Endothelial cell of umbilical vein (primary cell): ENCODE data around the gene SLIT1. TPM values are rescaled to one million over a fixed set of nuclear protein-coding genes. Genes with fewer than 3 reads are reported as not detected.

ENCODE experiments used
- BruUV-seq: library from RNA; stranded (reverse); fragments of 400-500 nt; replicated peaks from 2 replicates; lab custom pipeline; 2021; lab: Mats Ljungman, UMichigan
- CTCF ChIA-PET: fragments of 300-600, 350-600 bp; sonication (Branson Sonifier 250); formaldehyde crosslinking; loops from one replicate; lab custom pipeline; 2021; ENCODE audit warnings: antibody characterized with exemption, inconsistent platforms; lab: Charles Lee
- POLR2A ChIA-PET: fragments of 300-600, 350-600 bp; sonication (Branson Sonifier 250); formaldehyde crosslinking; loops from one replicate; lab custom pipeline; 2021; ENCODE audit warnings: antibody characterized with exemption, inconsistent platforms; lab: Charles Lee
- DNase-seq: peaks from one replicate; pipeline ENCODE4 v3.0.0-alpha.2; 2011; ENCODE audit warnings: low read depth, low spot score
- FAIRE-seq: peaks from 2 replicates; lab custom pipeline; 2011; peaks lifted over from hg19 to GRCh38; lab: Jason Lieb, UNC
- H2AFZ ChIP-seq: 2 replicates; pipeline ENCODE4 v1.6.0; 2012; ENCODE audit warnings: low read depth, low read length, control low read depth, inconsistent platforms
- H3K27ac ChIP-seq: 2 replicates; pipeline ENCODE4 v1.5.1; 2011; ENCODE audit warnings: low read depth, mild to moderate bottlenecking, control low read depth, low read length, moderate library complexity; ENCODE audit not compliant: insufficient read depth
- H3K27me3 ChIP-seq, 2 experiments: 2 replicates each; pipeline versions ENCODE4 v1.6.0 to v1.6.1; 2011; ENCODE audit warnings: low read length in 2 of 2, mixed read lengths in 1 of 2; ENCODE audit not compliant: control insufficient read depth in 2 of 2, insufficient read depth in 2 of 2
- H3K36me3 ChIP-seq, 2 experiments: 2 replicates in 1 of 2; 3 replicates in 1 of 2; pipeline ENCODE4 v1.5.1; 2011; ENCODE audit warnings: low read length in 2 of 2, mild to moderate bottlenecking in 1 of 2, moderate library complexity in 1 of 2; ENCODE audit not compliant: control insufficient read depth in 2 of 2, insufficient read depth in 2 of 2; ENCODE audit errors: extremely low read depth in 1 of 2
- H3K4me1 ChIP-seq: 3 replicates; pipeline ENCODE4 v1.5.1; 2011; ENCODE audit warnings: mild to moderate bottlenecking, low read length; ENCODE audit not compliant: control insufficient read depth, insufficient read depth; ENCODE audit errors: extremely low read depth
- H3K4me2 ChIP-seq: 2 replicates; pipeline ENCODE4 v1.6.1; 2011; ENCODE audit warnings: low read length, control low read depth, mixed read lengths; ENCODE audit not compliant: insufficient read depth
- H3K4me3 ChIP-seq, 3 experiments: fragments of 200-600 bp in 1 of 3; sonication (generic), shearing (Covaris generic) in 1 of 3; replicated peaks in 1 of 3; 2 replicates each; pipeline ENCODE4 v1.5.1; 2011 to 2016; ENCODE audit warnings: control low read depth in 3 of 3, low read length in 3 of 3, mild to moderate bottlenecking in 2 of 3, inconsistent platforms in 1 of 3, low read depth in 1 of 3, moderate library complexity in 1 of 3; ENCODE audit not compliant: insufficient read depth in 1 of 3
- H3K79me2 ChIP-seq: 2 replicates; pipeline ENCODE4 v1.6.0; 2012; ENCODE audit warnings: low read length, inconsistent platforms; ENCODE audit not compliant: control insufficient read depth, insufficient read depth
- H3K9ac ChIP-seq: replicated peaks from 2 replicates; pipeline ENCODE3; 2011; ENCODE audit warnings: low read length, control low read depth; ENCODE audit not compliant: insufficient read depth; ENCODE audit errors: extremely low read depth
- H3K9me1 ChIP-seq: replicated peaks from 3 replicates; pipeline ENCODE4 v1.6.0; 2011; ENCODE audit warnings: mild to moderate bottlenecking, low read length; ENCODE audit not compliant: control insufficient read depth, insufficient read depth; ENCODE audit errors: extremely low read depth
- H3K9me3 ChIP-seq: replicated peaks from 2 replicates; pipeline ENCODE4 v1.5.1; 2012; ENCODE audit warnings: low read length, inconsistent platforms; ENCODE audit not compliant: control insufficient read depth, insufficient read depth
- H4K20me1 ChIP-seq: replicated peaks from 2 replicates; pipeline ENCODE3; 2011; ENCODE audit warnings: mild to moderate bottlenecking, low read length; ENCODE audit not compliant: control insufficient read depth, insufficient read depth; ENCODE audit errors: extremely low read depth
- CTCF ChIP-seq, 2 donors: IDR thresholded peaks; 1 replicate in 1 of 2; 2 replicates in 1 of 2; pipeline ENCODE4 v1.5.1; 2011; ENCODE audit warnings: low read length in 2 of 2, mild to moderate bottlenecking in 2 of 2, moderate library complexity in 2 of 2, control low read depth in 1 of 2, inconsistent platforms in 1 of 2, low read depth in 1 of 2; ENCODE audit not compliant: insufficient read depth in 1 of 2; ENCODE audit errors: extremely low read depth in 1 of 2
- EZH2 ChIP-seq: IDR thresholded peaks from 2 replicates; pipeline ENCODE4 v1.6.1; 2012; ENCODE audit warnings: borderline replicate concordance, low read depth, mild to moderate bottlenecking, moderate library complexity, low read length, inconsistent platforms; ENCODE audit not compliant: severe bottlenecking
- FOS ChIP-seq: IDR thresholded peaks from 2 replicates; pipeline ENCODE4 v1.6.1; 2011; ENCODE audit warnings: mild to moderate bottlenecking, low read length, moderate library complexity, borderline replicate concordance; ENCODE audit not compliant: insufficient read depth
- GATA2 ChIP-seq: IDR thresholded peaks from 2 replicates; pipeline ENCODE4 v1.7.0; 2011; ENCODE audit warnings: low read depth, mild to moderate bottlenecking, moderate library complexity, mixed read lengths, low read length; ENCODE audit not compliant: insufficient read length, insufficient read depth
- JUN ChIP-seq: IDR thresholded peaks from 2 replicates; pipeline ENCODE4 v1.6.1; 2011; ENCODE audit warnings: borderline replicate concordance, low read depth; ENCODE audit not compliant: insufficient read length, insufficient read depth
- MAX ChIP-seq: IDR thresholded peaks from 2 replicates; pipeline ENCODE4 v1.6.1; 2011; ENCODE audit not compliant: insufficient read depth, insufficient read length
- MYC ChIP-seq: IDR thresholded peaks from one replicate; pipeline ENCODE4 v1.6.1; 2011; ENCODE audit warnings: mild to moderate bottlenecking, low read depth, low read length
- POLR2A ChIP-seq: IDR thresholded peaks from 2 replicates; pipeline ENCODE4 v1.6.1; 2012; ENCODE audit warnings: low read depth, mild to moderate bottlenecking, control low read depth, low read length
- POLR2AphosphoS5 ChIP-seq: IDR thresholded peaks from 2 replicates; pipeline ENCODE4 v1.6.1; 2012; ENCODE audit warnings: low read depth, mild to moderate bottlenecking, control low read depth, low read length, moderate library complexity; ENCODE audit not compliant: insufficient read depth
- dilution Hi-C: fragments of 300-500 bp; cut with MboI; formaldehyde crosslinking; loops from one replicate; pipeline ENCODE4 v1.15.0; 2019; ENCODE audit warnings: low sequenced_read_pairs; ENCODE audit not compliant: extremely low pct_ligation_motif_present
- intact Hi-C: fragments of 100-400 bp; cut with micrococcal nuclease; formaldehyde crosslinking; loops from one replicate; pipeline ENCODE4 v1.10.0; 2022
- polyA plus RNA-seq, 4 experiments: library from polyadenylated mRNA; depleted of rRNA in 3 of 4; stranded (reverse) in 3 of 4; unstranded in 1 of 4; fragments of >200 nt; gene quantifications; 2 replicates each; pipeline versions ENCODE4 v1.2.1 to v1.2.3, GENCODE V29; 2011 to 2012; ENCODE audit warnings: missing spikeins in 1 of 4
- total RNA-seq: library from RNA; stranded (reverse); gene quantifications from 2 replicates; pipeline ENCODE4 v1.2.3, GENCODE V29; 2021

The SLIT1 gene
- total and polyA plus RNA-seq, 2 donors (not counting 3 experiments of a cell fraction or from before 2014, with no cell fraction given), result 0.04 to 0.20 TPM

DNA sequence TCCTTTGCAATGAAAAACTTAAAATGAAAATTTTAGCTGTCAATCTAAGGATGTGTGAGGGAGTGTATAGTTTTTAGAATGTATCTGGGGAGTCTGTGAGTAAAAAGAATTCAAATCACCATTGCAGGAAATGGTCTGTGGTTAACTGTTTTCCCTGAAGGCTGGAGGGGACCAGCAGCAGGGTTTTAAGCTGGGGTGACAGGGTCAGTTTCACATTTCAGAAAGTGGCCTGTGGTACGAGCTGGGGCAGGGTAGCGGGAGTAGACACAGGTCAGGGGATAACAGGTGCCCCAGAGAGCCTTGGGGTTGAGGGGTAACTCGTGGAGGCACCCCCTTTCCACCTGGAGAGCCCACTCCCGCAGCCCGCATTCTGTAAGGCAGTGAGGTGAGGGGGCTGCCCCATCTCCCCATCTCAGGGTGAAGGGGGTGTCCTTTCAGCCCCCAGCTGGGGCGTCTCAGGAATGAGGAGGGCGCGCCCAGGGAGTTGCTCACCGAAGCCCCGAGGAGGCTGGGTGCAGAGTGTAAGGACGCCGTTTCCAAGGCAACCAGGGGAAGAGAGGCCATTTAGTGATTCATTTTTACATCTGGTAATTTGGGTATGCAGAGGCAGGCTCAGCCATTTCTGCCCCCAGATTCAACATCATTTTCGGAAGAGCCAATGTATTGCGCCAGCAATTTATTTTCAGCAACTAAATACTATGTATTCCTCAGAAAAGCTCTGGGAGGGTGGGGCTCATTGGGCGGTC lies 168.9 kb downstream of the SLIT1 start:
- no peaks in the 10 kb centered on the region for H3K4me1 ChIP-seq
- BruUV-seq, result no TSS peak

More for the DNA sequence above, 168.9 kb downstream of the SLIT1 start:
- Histone ChIP-seq H3K36me3 (no peaks in the 10 kb centered on the region), H3K9me1 (no peaks in the 10 kb centered on the region), H3K9ac (no peak overlapping the region), H2AFZ (no peak overlapping the region), H3K9me3 (no peaks in the 10 kb centered on the region), H3K27me3 (no peaks in the 10 kb centered on the region), H4K20me1 (no peaks in the 10 kb centered on the region), H3K4me2 (no peak overlapping the region), H3K79me2 (no peaks in the 10 kb centered on the region), H3K4me3 (no peak overlapping the region), H3K27ac (no peak overlapping the region)
- dilution Hi-C loops (no loop called here), intact Hi-C loops (no loop called here)
- FAIRE-seq (no peak), DNase-seq (no peak)
- no peak for TF ChIP-seq POLR2A
- no peak for TF ChIP-seq GATA2
- TF ChIP-seq FOS, result no peak
- no peak for TF ChIP-seq MYC
- no peak for TF ChIP-seq CTCF (IDR thresholded peaks at IDR 0.05; ENCODE audit: extremely low read depth in 1 of 2, insufficient read depth in 1 of 2, low read depth in 1 of 2, low read length in 2 of 2)
- TF ChIP-seq MAX, result no peak
- TF ChIP-seq JUN, result no peak
- no peak for TF ChIP-seq EZH2
- TF ChIP-seq POLR2AphosphoS5, result no peak
- ChIA-PET CTCF (interaction anchor here (3.5 kb wide), 1 partner anchor 8 kb away, joined by 22 read pairs; no protein-coding TSS in a partner anchor), POLR2A (no interaction called here)
